ENCODE data around the gene GAB3. TPM values are rescaled to one million over a fixed set of nuclear protein-coding genes. Genes with fewer than 3 reads are reported as not detected.

The GAB3 gene
- 0.13 and 0.14 TPM in 2 replicates for total RNA-seq
- long read RNA-seq = 0 reads

- DNase-seq (ENCODE audit: low spot score, unreplicated experiment) = peak; percentile 14
- Mint-ChIP-seq H3K36me3 (ENCODE audit: insufficient read depth) (no peaks in the 10 kb centered on the region), H3K4me1 (ENCODE audit: low read depth) (no peaks in the 10 kb centered on the region), H3K27me3 (peaks cover 48% of the 10 kb centered on the region), H3K27ac (no peak within 1 kb of the TSS), H3K4me3 (ENCODE audit: low read depth) (peak within 1 kb of the TSS; percentile 48), H3K9me3 (ENCODE audit: low read depth) (peaks cover 4% of the 10 kb centered on the region)
- TF ChIP-seq CTCF (IDR thresholded peaks at IDR 0.05; ENCODE audit: unreplicated experiment) = no peak
These were observed at the start of gene GAB3 for GRCh38 chrX:154750301-154751202. Gene GAB3, minus strand, starts transcription at chrX:154751077. Its CDS starts 52 bp downstream, at chrX:154751025.

- Mint-ChIP-seq H3K4me1 (ENCODE audit: low read depth) (peaks cover 16% of the 10 kb centered on the region), H3K9me3 (ENCODE audit: low read depth) (peaks cover 7% of the 10 kb centered on the region), H3K27me3 (peaks cover 21% of the 10 kb centered on the region), H3K36me3 (ENCODE audit: insufficient read depth) (peaks cover 1% of the 10 kb centered on the region), H3K4me3 (ENCODE audit: low read depth) (no peak overlapping the region), H3K27ac (peak overlapping the region; percentile 82)
- no peak for DNase-seq (ENCODE audit: low spot score, unreplicated experiment)
- no peak for TF ChIP-seq CTCF (IDR thresholded peaks at IDR 0.05; ENCODE audit: unreplicated experiment)
These were observed 48.9 kb upstream of the GAB3 start for GRCh38 chrX:154799556-154800348.

- Mint-ChIP-seq H3K27me3 (peaks cover 7% of the 10 kb centered on the region), H3K9me3 (ENCODE audit: low read depth) (peaks cover 17% of the 10 kb centered on the region), H3K4me3 (ENCODE audit: low read depth) (no peak overlapping the region), H3K4me1 (ENCODE audit: low read depth) (peaks cover 16% of the 10 kb centered on the region), H3K36me3 (ENCODE audit: insufficient read depth) (peaks cover 1% of the 10 kb centered on the region), H3K27ac (no peak overlapping the region)
- no peak for TF ChIP-seq CTCF (IDR thresholded peaks at IDR 0.05; ENCODE audit: unreplicated experiment)
- no peak for DNase-seq (ENCODE audit: low spot score, unreplicated experiment)
These were observed 46.1 kb upstream of the GAB3 start for GRCh38 chrX:154797006-154797405.

GRCh38 chrX:154795016-154795415, 44.1 kb upstream of the GAB3 start:
- Mint-ChIP-seq H3K4me1 (ENCODE audit: low read depth) (peaks cover 10% of the 10 kb centered on the region), H3K27ac (no peak overlapping the region), H3K9me3 (ENCODE audit: low read depth) (peaks cover 17% of the 10 kb centered on the region), H3K36me3 (ENCODE audit: insufficient read depth) (peaks cover 1% of the 10 kb centered on the region), H3K4me3 (ENCODE audit: low read depth) (no peak overlapping the region), H3K27me3 (peaks cover 6% of the 10 kb centered on the region)
- TF ChIP-seq CTCF (IDR thresholded peaks at IDR 0.05; ENCODE audit: unreplicated experiment) = no peak
- DNase-seq (ENCODE audit: low spot score, unreplicated experiment) = no peak

GRCh38 chrX:154793084-154793795, 42.4 kb upstream of the GAB3 start:
- no peak for DNase-seq (ENCODE audit: low spot score, unreplicated experiment)
- TF ChIP-seq CTCF (IDR thresholded peaks at IDR 0.05; ENCODE audit: unreplicated experiment) = no peak
- H3K9me3 Mint-ChIP-seq (ENCODE audit: low read depth) = peaks cover 22% of the 10 kb centered on the region
- H3K27me3 Mint-ChIP-seq = peaks cover 6% of the 10 kb centered on the region
- H3K4me1 Mint-ChIP-seq (ENCODE audit: low read depth) = no peaks in the 10 kb centered on the region
- no peaks in the 10 kb centered on the region for H3K36me3 Mint-ChIP-seq (ENCODE audit: insufficient read depth)
- no peak overlapping the region for H3K27ac Mint-ChIP-seq
- no peak overlapping the region for H3K4me3 Mint-ChIP-seq (ENCODE audit: low read depth)

Data from progenitor cell of endocrine pancreas (in vitro differentiated cells).